Naive B cell (primary cell): Measurements from ENCODE around the gene ADPRHL1. TPM values are rescaled to one million over a fixed set of nuclear protein-coding genes. Genes with fewer than 3 reads are reported as not detected.
"Not testable (repeated sequence)": the region's sequence is repeated elsewhere in the genome, so short reads cannot be mapped to it uniquely, and the experiment has no call there.

Source experiments
- ATAC-seq, 2 donors: fragments of 150-1000 bp; cut with Tn5 transposase; 2 replicates each; pipeline ENCODE4 v1.10.0; 2021; ENCODE audit warnings: low read depth in 2 of 2, mild to moderate bottlenecking in 2 of 2, moderate library complexity in 2 of 2
- DNase-seq: peaks from one replicate; pipeline ENCODE4 v3.0.0; 2022
- H3K27ac Mint-ChIP-seq, 6 donors: one replicate each; pipeline ENCODE4 v1.8.0; 2020 to 2022; ENCODE audit warnings: mild to moderate bottlenecking in 6 of 6, mixed read lengths in 6 of 6, moderate library complexity in 5 of 6, inconsistent platforms in 2 of 6
- H3K27me3 Mint-ChIP-seq, 3 donors: one replicate each; pipeline ENCODE4 v1.8.0; 2021 to 2022; ENCODE audit warnings: mixed read lengths in 3 of 3, mild to moderate bottlenecking in 1 of 3
- H3K36me3 Mint-ChIP-seq, 2 donors: one replicate each; pipeline ENCODE4 v1.8.0; 2020 to 2022; ENCODE audit warnings: mixed read lengths in 2 of 2, inconsistent platforms in 1 of 2, mild to moderate bottlenecking in 1 of 2
- H3K4me1 Mint-ChIP-seq, 3 donors: one replicate each; pipeline ENCODE4 v1.8.0; 2020 to 2022; ENCODE audit warnings: mixed read lengths in 3 of 3, inconsistent platforms in 1 of 3, mild to moderate bottlenecking in 1 of 3, moderate library complexity in 1 of 3
- H3K4me3 Mint-ChIP-seq, 8 donors: one replicate each; pipeline ENCODE4 v1.8.0; 2020 to 2022; ENCODE audit warnings: mild to moderate bottlenecking in 8 of 8, mixed read lengths in 8 of 8, moderate library complexity in 8 of 8, inconsistent platforms in 2 of 8
- H3K9me3 Mint-ChIP-seq, 7 donors: one replicate each; pipeline ENCODE4 v1.8.0; 2020 to 2022; ENCODE audit warnings: mixed read lengths in 7 of 7, mild to moderate bottlenecking in 5 of 7, inconsistent platforms in 2 of 7, moderate library complexity in 1 of 7
- polyA plus RNA-seq, 6 donors: library from polyadenylated mRNA; unstranded; fragments of 300-500 nt; fragmentation: Illumina TruSeq; gene quantifications; one replicate each; pipeline ENCODE4 v1.2.3, GENCODE V29; 2021; ENCODE audit warnings: low read depth in 6 of 6

ADPRHL1 gene
- polyA plus RNA-seq, 6 donors from 2014 or later = 0.54 to 0.75 TPM; not detected in 4

GRCh38 chr13:113447596-113447995 is 5.7 kb downstream of the ADPRHL1 start:
- peak overlapping the region in 2 of 8 donors; percentile 15 to 69 for H3K4me3 Mint-ChIP-seq

GRCh38 chr13:113446488-113446854 is 6.8 kb downstream of the ADPRHL1 start:
- H3K9me3 Mint-ChIP-seq = peaks cover 0 to 4% (median 0%) of the 10 kb centered on the region in 7 donors
- DNase-seq (no peak), ATAC-seq (no peak)
- H3K4me1 Mint-ChIP-seq = peaks cover 11 to 14% (median 14%) of the 10 kb centered on the region in 3 donors
- no peak overlapping the region for H3K27ac Mint-ChIP-seq
- H3K4me3 Mint-ChIP-seq = peak overlapping the region in 2 of 8 donors; percentile 20 to 40
- peaks cover 0 to 16% of the 10 kb centered on the region in 2 donors for H3K36me3 Mint-ChIP-seq
- peaks cover 0 to 3% (median 0%) of the 10 kb centered on the region in 3 donors for H3K27me3 Mint-ChIP-seq

More at GRCh38 chr13:113447596-113447995, 5.7 kb downstream of the ADPRHL1 start:
- no peak overlapping the region for H3K27ac Mint-ChIP-seq
- ATAC-seq (no peak), DNase-seq (no peak)
- peaks cover 11 to 14% (median 14%) of the 10 kb centered on the region in 3 donors for H3K4me1 Mint-ChIP-seq
- peaks cover 0 to 2% (median 0%) of the 10 kb centered on the region in 7 donors for H3K9me3 Mint-ChIP-seq
- H3K36me3 Mint-ChIP-seq = peaks cover 0 to 4% of the 10 kb centered on the region in 2 donors
- peaks cover 0 to 3% (median 0%) of the 10 kb centered on the region in 3 donors for H3K27me3 Mint-ChIP-seq

- H3K9me3 Mint-ChIP-seq = peaks cover 0 to 4% (median 0%) of the 10 kb centered on the region in 7 donors
- H3K4me1 Mint-ChIP-seq = peaks cover 11 to 14% (median 14%) of the 10 kb centered on the region in 3 donors
- peaks cover 0 to 3% (median 0%) of the 10 kb centered on the region in 3 donors for H3K27me3 Mint-ChIP-seq
- ATAC-seq (peak; percentile 86 to 88), DNase-seq (peak; percentile 15)
- no peak overlapping the region for H3K27ac Mint-ChIP-seq
- H3K4me3 Mint-ChIP-seq = peak overlapping the region in 2 of 8 donors; percentile 20 to 40
- H3K36me3 Mint-ChIP-seq = peaks cover 0 to 19% of the 10 kb centered on the region in 2 donors
These were observed 7.3 kb downstream of the ADPRHL1 start for GRCh38 chr13:113445791-113446487.

- no peak for DNase-seq
- no peak for ATAC-seq
- Mint-ChIP-seq H3K36me3 (peaks cover 0 to 19% of the 10 kb centered on the region in 2 donors), H3K4me1 (peaks cover 5 to 14% (median 8%) of the 10 kb centered on the region in 3 donors), H3K27ac (peak overlapping the region in 1 of 6 donors; percentile 66), H3K4me3 (no peak overlapping the region), H3K27me3 (peaks cover 0 to 3% (median 0%) of the 10 kb centered on the region in 3 donors), H3K9me3 (peaks cover 0 to 4% (median 0%) of the 10 kb centered on the region in 7 donors)
These were observed 9.3 kb downstream of the ADPRHL1 start for GRCh38 chr13:113443991-113444390.

GRCh38 chr13:113442985-113443362 is 10.3 kb downstream of the ADPRHL1 start:
- peaks cover 0 to 19% of the 10 kb centered on the region in 2 donors for H3K36me3 Mint-ChIP-seq
- peaks cover 5 to 14% (median 8%) of the 10 kb centered on the region in 3 donors for H3K4me1 Mint-ChIP-seq
- no peak overlapping the region for H3K27ac Mint-ChIP-seq
- H3K4me3 Mint-ChIP-seq = no peak overlapping the region
- no peak for DNase-seq
- ATAC-seq = no peak
- H3K27me3 Mint-ChIP-seq = peaks cover 0 to 3% (median 0%) of the 10 kb centered on the region in 3 donors
- peaks cover 0 to 4% (median 0%) of the 10 kb centered on the region in 7 donors for H3K9me3 Mint-ChIP-seq

- no peak for DNase-seq
- peaks cover 5 to 14% (median 8%) of the 10 kb centered on the region in 3 donors for H3K4me1 Mint-ChIP-seq
- H3K9me3 Mint-ChIP-seq = peaks cover 0 to 4% (median 0%) of the 10 kb centered on the region in 7 donors
- H3K27me3 Mint-ChIP-seq = peaks cover 0 to 3% (median 0%) of the 10 kb centered on the region in 3 donors
- H3K27ac Mint-ChIP-seq = no peak overlapping the region
- H3K4me3 Mint-ChIP-seq = no peak overlapping the region
- ATAC-seq = no peak
- peaks cover 0 to 19% of the 10 kb centered on the region in 2 donors for H3K36me3 Mint-ChIP-seq
These were observed 10.8 kb downstream of the ADPRHL1 start for GRCh38 chr13:113442354-113442984.

- peaks cover 0 to 3% (median 0%) of the 10 kb centered on the region in 3 donors for H3K27me3 Mint-ChIP-seq
- H3K4me3 Mint-ChIP-seq = no peak overlapping the region
- peaks cover 5 to 14% (median 7%) of the 10 kb centered on the region in 3 donors for H3K4me1 Mint-ChIP-seq
- no peak overlapping the region for H3K27ac Mint-ChIP-seq
- H3K36me3 Mint-ChIP-seq = peaks cover 0 to 19% of the 10 kb centered on the region in 2 donors
- H3K9me3 Mint-ChIP-seq = peaks cover 0 to 4% (median 0%) of the 10 kb centered on the region in 7 donors
- DNase-seq = no peak
- ATAC-seq = no peak
These were observed 11.6 kb downstream of the ADPRHL1 start for GRCh38 chr13:113441661-113442060.

- Mint-ChIP-seq H3K27me3 (no peaks in the 10 kb centered on the region), H3K36me3 (peaks cover 0 to 14% of the 10 kb centered on the region in 2 donors), H3K4me3 (no peak overlapping the region), H3K4me1 (no peaks in the 10 kb centered on the region), H3K9me3 (peaks cover 0 to 3% (median 0%) of the 10 kb centered on the region in 7 donors), H3K27ac (peak overlapping the region in 3 of 6 donors; percentile 3 to 45 (median 16))
- DNase-seq = no peak
- no peak for ATAC-seq
These were observed 15.8 kb downstream of the ADPRHL1 start for GRCh38 chr13:113437408-113438010.

- not testable (repeated sequence) for H3K4me1 Mint-ChIP-seq, ATAC-seq, DNase-seq, H3K27ac Mint-ChIP-seq, H3K27me3 Mint-ChIP-seq, H3K36me3 Mint-ChIP-seq, H3K4me3 Mint-ChIP-seq, H3K9me3 Mint-ChIP-seq
These were observed 16.4 kb downstream of the ADPRHL1 start for GRCh38 chr13:113436866-113437265.

- ATAC-seq, H3K27ac Mint-ChIP-seq, DNase-seq, H3K36me3 Mint-ChIP-seq, H3K9me3 Mint-ChIP-seq, H3K27me3 Mint-ChIP-seq, H3K4me3 Mint-ChIP-seq, H3K4me1 Mint-ChIP-seq: not testable (repeated sequence)
These were observed 17.4 kb downstream of the ADPRHL1 start for GRCh38 chr13:113435907-113436306.

GRCh38 chr13:113433391-113433916 is 19.8 kb downstream of the ADPRHL1 start:
- DNase-seq = no peak
- Mint-ChIP-seq H3K4me3 (no peak overlapping the region), H3K27ac (no peak overlapping the region), H3K27me3 (no peaks in the 10 kb centered on the region), H3K36me3 (no peaks in the 10 kb centered on the region), H3K4me1 (peaks cover 0 to 3% (median 0%) of the 10 kb centered on the region in 3 donors), H3K9me3 (no peaks in the 10 kb centered on the region)
- ATAC-seq = no peak

GRCh38 chr13:113432506-113433270 is 20.6 kb downstream of the ADPRHL1 start:
- Mint-ChIP-seq H3K9me3 (no peaks in the 10 kb centered on the region), H3K27ac (no peak overlapping the region), H3K4me1 (peaks cover 0 to 3% (median 0%) of the 10 kb centered on the region in 3 donors), H3K4me3 (no peak overlapping the region), H3K27me3 (no peaks in the 10 kb centered on the region), H3K36me3 (no peaks in the 10 kb centered on the region)
- DNase-seq = no peak
- ATAC-seq = no peak

GRCh38 chr13:113431171-113431570 is 22.1 kb downstream of the ADPRHL1 start:
- Mint-ChIP-seq H3K27me3 (no peaks in the 10 kb centered on the region), H3K4me1 (peaks cover 0 to 3% (median 0%) of the 10 kb centered on the region in 3 donors), H3K4me3 (no peak overlapping the region), H3K36me3 (no peaks in the 10 kb centered on the region), H3K9me3 (no peaks in the 10 kb centered on the region), H3K27ac (no peak overlapping the region)
- no peak for DNase-seq
- no peak for ATAC-seq
